SK-N-SH (cell line): ENCODE measurements around the gene PRIM2. TPM values are rescaled to one million over a fixed set of nuclear protein-coding genes. Genes with fewer than 3 reads are reported as not detected.
A peak's percentile ranks its signal among the peaks of the same experiment; 100 is the strongest.

Experiments used
- CTCF ChIA-PET: fragments of 300-600, 350-600 bp; formaldehyde crosslinking; extraction: SDS; loops from one replicate; lab custom pipeline; 2021; lab: Yijun Ruan, JAX
- POLR2A ChIA-PET: fragments of 350-600 bp; sonication (Branson Sonifier 250); formaldehyde crosslinking; extraction: SDS; loops from one replicate; lab custom pipeline; 2020; ENCODE audit warnings: antibody characterized with exemption, inconsistent platforms; lab: Yijun Ruan, JAX
- DNase-seq: peaks from one replicate; pipeline ENCODE4 v3.0.0; 2012
- H2AFZ ChIP-seq: fragments of 200-600 bp; sonication (generic); 2 replicates; pipeline ENCODE4 v1.8.1; 2016; ENCODE audit warnings: antibody characterized with exemption, mild to moderate bottlenecking, low read depth
- H3F3A ChIP-seq: fragments of 200-600 bp; sonication (generic); replicated peaks from 2 replicates; pipeline ENCODE3; 2016; ENCODE audit warnings: antibody characterized with exemption, mild to moderate bottlenecking; ENCODE audit not compliant: insufficient read depth
- H3K27ac ChIP-seq, 2 experiments: fragments of 200-500 bp in 1 of 2; fragments of 200-600 bp in 1 of 2; sonication (Bioruptor generic) in 1 of 2; sonication (generic), shearing (Covaris generic) in 1 of 2; 2 replicates each; pipeline versions ENCODE4 v1.5.1 to v1.6.1; 2014 to 2016; ENCODE audit warnings: low read depth in 2 of 2, inconsistent platforms in 1 of 2, low read length in 1 of 2, mild to moderate bottlenecking in 1 of 2, mixed read lengths in 1 of 2
- H3K27me3 ChIP-seq: fragments of 200-600 bp; sonication (generic), shearing (Covaris generic); 2 replicates; pipeline ENCODE4 v1.6.1; 2016; ENCODE audit warnings: mixed run types; ENCODE audit not compliant: insufficient read depth
- H3K36me3 ChIP-seq, 2 experiments: fragments of 200-500 bp in 1 of 2; fragments of 200-600 bp in 1 of 2; sonication (Bioruptor generic) in 1 of 2; sonication (generic) in 1 of 2; replicated peaks in 1 of 2; 2 replicates each; pipeline versions ENCODE3 to v1.5.1; 2014 to 2016; ENCODE audit warnings: low read length in 1 of 2, mild to moderate bottlenecking in 1 of 2; ENCODE audit not compliant: insufficient read depth in 2 of 2, control insufficient read depth in 1 of 2
- H3K4me1 ChIP-seq, 2 experiments: fragments of 200-500 bp in 1 of 2; fragments of 200-600 bp in 1 of 2; sonication (Bioruptor generic) in 1 of 2; sonication (generic), shearing (Covaris generic) in 1 of 2; 2 replicates each; pipeline versions ENCODE4 v1.5.1 to v1.6.1; 2014 to 2016; ENCODE audit warnings: low read depth in 1 of 2, low read length in 1 of 2, mixed run types in 1 of 2; ENCODE audit not compliant: insufficient read depth in 2 of 2, control insufficient read depth in 1 of 2
- H3K4me2 ChIP-seq: fragments of 200-600 bp; sonication (generic), shearing (Covaris generic); 2 replicates; pipeline ENCODE4 v1.6.1; 2017; ENCODE audit warnings: mixed run types
- H3K4me3 ChIP-seq, 2 experiments: fragments of 200-500 bp in 1 of 2; fragments of 200-600 bp in 1 of 2; sonication (Bioruptor generic) in 1 of 2; sonication (generic), shearing (Covaris generic) in 1 of 2; 2 replicates each; pipeline versions ENCODE4 v1.5.1 to v1.8.1; 2014 to 2016; ENCODE audit warnings: low read depth in 2 of 2, inconsistent platforms in 1 of 2, low read length in 1 of 2, mild to moderate bottlenecking in 1 of 2, mixed read lengths in 1 of 2, moderate library complexity in 1 of 2
- H3K79me2 ChIP-seq: fragments of 200-600 bp; sonication (generic); 2 replicates; pipeline ENCODE4 v1.8.1; 2017; ENCODE audit warnings: mild to moderate bottlenecking; ENCODE audit not compliant: insufficient read depth
- H3K9ac ChIP-seq: fragments of 200-600 bp; sonication (generic); 2 replicates; pipeline ENCODE4 v1.6.1; 2017; ENCODE audit warnings: mixed run types
- H3K9me2 ChIP-seq: fragments of 200-600 bp; sonication (generic); 2 replicates; pipeline ENCODE4 v1.6.1; 2017; ENCODE audit warnings: mixed run types
- H3K9me3 ChIP-seq: fragments of 200-600 bp; sonication (generic); 2 replicates; pipeline ENCODE4 v1.6.1; 2017; ENCODE audit warnings: mixed run types, mild to moderate bottlenecking, moderate library complexity
- H4K20me1 ChIP-seq: fragments of 200-600 bp; sonication (generic); 2 replicates; pipeline ENCODE4 v1.6.1; 2017; ENCODE audit warnings: mild to moderate bottlenecking, mixed run types; ENCODE audit not compliant: insufficient read depth
- ELF1 ChIP-seq: IDR thresholded peaks from 2 replicates; pipeline ENCODE4 v1.4.0; 2012
- EP300 ChIP-seq, 2 experiments: IDR thresholded peaks; 2 replicates each; pipeline versions ENCODE4 v1.4.0 to v1.6.1; 2012; ENCODE audit warnings: borderline replicate concordance in 1 of 2, low read depth in 1 of 2, low read length in 1 of 2
- FOSL2 ChIP-seq: IDR thresholded peaks from 2 replicates; pipeline ENCODE4 v1.4.0; 2012; ENCODE audit warnings: low read depth, mild to moderate bottlenecking, moderate library complexity, borderline replicate concordance
- FOXM1 ChIP-seq: IDR thresholded peaks from 2 replicates; pipeline ENCODE4 v1.4.0; 2012; ENCODE audit warnings: low read depth, mild to moderate bottlenecking
- GABPA ChIP-seq: IDR thresholded peaks from 2 replicates; pipeline ENCODE4 v1.4.0; 2012; ENCODE audit warnings: low read depth, mild to moderate bottlenecking
- JUND ChIP-seq: IDR thresholded peaks from 2 replicates; pipeline ENCODE4 v1.4.0; 2012
- MEF2A ChIP-seq: IDR thresholded peaks from 2 replicates; pipeline ENCODE4 v1.4.0; 2012; ENCODE audit warnings: low read depth, borderline replicate concordance
- MXI1 ChIP-seq: IDR thresholded peaks from 2 replicates; pipeline ENCODE4 v1.6.1; 2012; ENCODE audit warnings: mild to moderate bottlenecking, low read depth, low read length, improper control_type of control experiment
- NFIC ChIP-seq: IDR thresholded peaks from 2 replicates; pipeline ENCODE4 v1.4.0; 2012; ENCODE audit warnings: borderline replicate concordance
- POLR2AphosphoS5 ChIP-seq: IDR thresholded peaks from 2 replicates; pipeline ENCODE4 v1.6.1; 2012; ENCODE audit warnings: low read depth, low read length
- RCOR1 ChIP-seq: fragments of 150-350 bp; IDR thresholded peaks from 2 replicates; pipeline ENCODE4 v1.6.1; 2017; ENCODE audit warnings: antibody characterized with exemption, low read length
- RXRA ChIP-seq: IDR thresholded peaks from 2 replicates; pipeline ENCODE4 v1.4.0; 2012; ENCODE audit warnings: low read depth, mild to moderate bottlenecking, borderline replicate concordance
- SIN3A ChIP-seq: IDR thresholded peaks from 2 replicates; pipeline ENCODE4 v1.6.1; 2012; ENCODE audit warnings: low read depth, mild to moderate bottlenecking, low read length, moderate library complexity, borderline replicate concordance
- SMC3 ChIP-seq: IDR thresholded peaks from 2 replicates; pipeline ENCODE4 v1.6.1; 2012; ENCODE audit warnings: low read depth, low read length, improper control_type of control experiment
- TCF12 ChIP-seq: IDR thresholded peaks from 2 replicates; pipeline ENCODE4 v1.4.0; 2012
- TEAD4 ChIP-seq: IDR thresholded peaks from 2 replicates; pipeline ENCODE4 v1.4.0; 2012; ENCODE audit warnings: mild to moderate bottlenecking, borderline replicate concordance; ENCODE audit not compliant: insufficient read depth
- YY1 ChIP-seq: IDR thresholded peaks from 2 replicates; pipeline ENCODE4 v1.4.0; 2012; ENCODE audit warnings: low read depth, mild to moderate bottlenecking
- WGBS: methylation state at CpG from one replicate; pipeline ENCODE4 v1.1.6; 2017; ENCODE audit warnings: low lambda C conversion rate; 5-methylcytosine and 5-hydroxymethylcytosine counted together
- polyA plus RNA-seq, 3 experiments: library from polyadenylated mRNA; depleted of rRNA; stranded (reverse); fragments of >200 nt; gene quantifications; 2 replicates each; pipeline ENCODE4 v1.2.3, GENCODE V29; 2012
- TF ChIP-seq, protein P1 (sequence below): IDR thresholded peaks from 2 replicates; pipeline ENCODE4; 2012
- TF ChIP-seq, protein P2 (sequence below): fragments of 150-350 bp; IDR thresholded peaks from 2 replicates; pipeline ENCODE4 v1.6.1; 2016; ENCODE audit warnings: mild to moderate bottlenecking, low read depth, low read length
- TF ChIP-seq, protein P3 (sequence below): IDR thresholded peaks from 2 replicates; pipeline ENCODE4 v1.4.0; 2012; ENCODE audit warnings: low read depth, borderline replicate concordance
- TF ChIP-seq, protein P4 (sequence below): IDR thresholded peaks from 2 replicates; pipeline ENCODE4 v1.4.0; 2012; ENCODE audit warnings: low read depth

Gene PRIM2
- polyA plus RNA-seq, 1 of the 3 experiments (the other 2 are of a cell fraction): 14.1 TPM

DNA sequence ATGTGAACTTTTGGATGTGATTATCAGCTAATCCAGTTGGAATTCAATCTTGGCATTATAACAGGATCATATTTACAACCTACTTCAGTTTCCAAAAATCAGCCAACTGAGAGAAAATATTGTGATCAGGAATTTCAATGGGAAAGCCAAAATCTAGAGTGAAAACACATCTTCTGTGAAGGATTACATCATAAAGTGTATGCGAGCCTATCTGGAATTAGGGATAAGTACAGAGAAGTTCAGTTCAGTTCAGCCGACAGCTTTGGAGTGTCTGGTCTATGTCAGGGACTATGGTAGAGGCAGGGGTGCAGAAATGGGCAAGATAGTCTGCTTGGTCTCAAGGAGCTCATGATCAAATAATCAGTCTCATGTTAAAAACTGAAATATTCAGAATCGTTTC is 12.3 kb upstream of the PRIM2 start:
- Histone ChIP-seq H3K4me2 (peak overlapping the region; percentile 53), H3K27me3 (no peaks in the 10 kb centered on the region), H4K20me1 (no peaks in the 10 kb centered on the region), H3K36me3 (no peaks in the 10 kb centered on the region), H3K4me3 (no peak overlapping the region), H3K27ac (peak overlapping the region; percentile 87 to 91; a peak in 3 of 4 replicates), H3F3A (peaks cover 14% of the 10 kb centered on the region), H3K79me2 (no peaks in the 10 kb centered on the region), H3K9me2 (no peaks in the 10 kb centered on the region), H2AFZ (peak overlapping the region; percentile 63; the same call in 1 of the 2 replicates), H3K9ac (peak overlapping the region; percentile 54), H3K4me1 (peaks cover 3 to 31% of the 10 kb centered on the region in 2 experiments; a peak in 3 of 4 replicates), H3K9me3 (no peaks in the 10 kb centered on the region)
- DNase-seq: no peak
- POLR2A ChIA-PET: no interaction called here
- CTCF ChIA-PET: interaction anchor here (0.6 to 1.9 kb wide), 6 partner anchors 11 to 403 kb away, joined by 3 to 13 read pairs (median 4); partner anchors contain the start of gene PRIM2
- 0 out of 2 replicates have a peak, but pooled peaks have one; percentile 31 for TF ChIP-seq TEAD4
- TF ChIP-seq, protein P1, sequence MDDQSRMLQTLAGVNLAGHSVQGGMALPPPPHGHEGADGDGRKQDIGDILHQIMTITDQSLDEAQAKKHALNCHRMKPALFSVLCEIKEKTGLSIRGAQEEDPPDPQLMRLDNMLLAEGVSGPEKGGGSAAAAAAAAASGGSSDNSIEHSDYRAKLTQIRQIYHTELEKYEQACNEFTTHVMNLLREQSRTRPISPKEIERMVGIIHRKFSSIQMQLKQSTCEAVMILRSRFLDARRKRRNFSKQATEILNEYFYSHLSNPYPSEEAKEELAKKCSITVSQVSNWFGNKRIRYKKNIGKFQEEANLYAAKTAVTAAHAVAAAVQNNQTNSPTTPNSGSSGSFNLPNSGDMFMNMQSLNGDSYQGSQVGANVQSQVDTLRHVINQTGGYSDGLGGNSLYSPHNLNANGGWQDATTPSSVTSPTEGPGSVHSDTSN: peak; percentile 83
- TF ChIP-seq, protein P2, sequence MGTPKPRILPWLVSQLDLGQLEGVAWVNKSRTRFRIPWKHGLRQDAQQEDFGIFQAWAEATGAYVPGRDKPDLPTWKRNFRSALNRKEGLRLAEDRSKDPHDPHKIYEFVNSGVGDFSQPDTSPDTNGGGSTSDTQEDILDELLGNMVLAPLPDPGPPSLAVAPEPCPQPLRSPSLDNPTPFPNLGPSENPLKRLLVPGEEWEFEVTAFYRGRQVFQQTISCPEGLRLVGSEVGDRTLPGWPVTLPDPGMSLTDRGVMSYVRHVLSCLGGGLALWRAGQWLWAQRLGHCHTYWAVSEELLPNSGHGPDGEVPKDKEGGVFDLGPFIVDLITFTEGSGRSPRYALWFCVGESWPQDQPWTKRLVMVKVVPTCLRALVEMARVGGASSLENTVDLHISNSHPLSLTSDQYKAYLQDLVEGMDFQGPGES: no peak
- 0 out of 2 replicates have a peak, but pooled peaks have one; percentile 41 for TF ChIP-seq POLR2AphosphoS5
- no peak for TF ChIP-seq ELF1
- peak; percentile 94 for TF ChIP-seq TCF12
- TF ChIP-seq EP300 (IDR thresholded peaks at IDR 0.05; ENCODE audit: borderline replicate concordance in 1 of 2, low read depth in 1 of 2, low read length in 1 of 2): peak; percentile 65 to 70; a peak in 3 of 4 replicates
- TF ChIP-seq GABPA: no peak
- peak; percentile 41; the same call in 1 of the 2 replicates for TF ChIP-seq NFIC
- TF ChIP-seq JUND: peak; percentile 36; the same call in 1 of the 2 replicates
- WGBS: 13% methylated on average over 3 of the region's 3 CpGs

DNA sequence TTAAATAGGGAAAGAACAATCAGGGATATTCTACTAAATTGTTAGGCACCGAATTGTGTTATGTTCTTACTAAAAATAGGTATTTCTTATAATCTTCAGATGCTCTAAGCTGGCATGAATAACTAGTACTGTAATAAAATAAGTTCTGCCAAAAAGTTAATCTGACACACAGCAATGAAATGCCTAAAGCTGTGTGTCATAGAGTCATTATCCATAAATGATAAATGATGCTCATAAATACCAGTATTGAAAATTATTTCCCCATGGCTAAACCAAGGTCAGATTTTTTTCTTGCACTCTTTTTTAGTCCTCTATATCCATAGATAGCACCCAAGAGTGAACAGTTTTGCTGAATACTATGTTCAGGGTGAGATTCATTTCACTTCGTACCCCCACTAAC is 11.7 kb upstream of the PRIM2 start:
- ChIA-PET POLR2A (no interaction called here), CTCF (interaction anchor here (0.8 to 1.9 kb wide), 5 partner anchors 10 to 403 kb away, joined by 3 to 13 read pairs (median 5); partner anchors contain the start of gene PRIM2)
- Histone ChIP-seq H3K4me1 (peaks cover 3 to 31% of the 10 kb centered on the region in 2 experiments; a peak in 3 of 4 replicates), H3K4me2 (peak overlapping the region; percentile 53; the same call in 1 of the 2 replicates), H3K27ac (peak overlapping the region; percentile 87 to 91; a peak in 3 of 4 replicates), H3F3A (peaks cover 14% of the 10 kb centered on the region), H4K20me1 (no peaks in the 10 kb centered on the region), H3K79me2 (no peaks in the 10 kb centered on the region), H3K9ac (peak overlapping the region; percentile 54), H3K9me2 (no peaks in the 10 kb centered on the region), H3K9me3 (no peaks in the 10 kb centered on the region), H3K36me3 (no peaks in the 10 kb centered on the region), H3K4me3 (no peak overlapping the region), H2AFZ (no peak overlapping the region; the same call in 1 of the 2 replicates), H3K27me3 (no peaks in the 10 kb centered on the region)
- DNase-seq: no peak
- peak; percentile 48; the same call in 1 of the 2 replicates for TF ChIP-seq POLR2AphosphoS5
- TF ChIP-seq TEAD4: peak; percentile 75; the same call in 1 of the 2 replicates
- TF ChIP-seq RXRA: 0 out of 2 replicates have a peak, but pooled peaks have one; percentile 59
- TF ChIP-seq, protein P3, sequence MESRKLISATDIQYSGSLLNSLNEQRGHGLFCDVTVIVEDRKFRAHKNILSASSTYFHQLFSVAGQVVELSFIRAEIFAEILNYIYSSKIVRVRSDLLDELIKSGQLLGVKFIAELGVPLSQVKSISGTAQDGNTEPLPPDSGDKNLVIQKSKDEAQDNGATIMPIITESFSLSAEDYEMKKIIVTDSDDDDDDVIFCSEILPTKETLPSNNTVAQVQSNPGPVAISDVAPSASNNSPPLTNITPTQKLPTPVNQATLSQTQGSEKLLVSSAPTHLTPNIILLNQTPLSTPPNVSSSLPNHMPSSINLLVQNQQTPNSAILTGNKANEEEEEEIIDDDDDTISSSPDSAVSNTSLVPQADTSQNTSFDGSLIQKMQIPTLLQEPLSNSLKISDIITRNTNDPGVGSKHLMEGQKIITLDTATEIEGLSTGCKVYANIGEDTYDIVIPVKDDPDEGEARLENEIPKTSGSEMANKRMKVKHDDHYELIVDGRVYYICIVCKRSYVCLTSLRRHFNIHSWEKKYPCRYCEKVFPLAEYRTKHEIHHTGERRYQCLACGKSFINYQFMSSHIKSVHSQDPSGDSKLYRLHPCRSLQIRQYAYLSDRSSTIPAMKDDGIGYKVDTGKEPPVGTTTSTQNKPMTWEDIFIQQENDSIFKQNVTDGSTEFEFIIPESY: no peak
- TF ChIP-seq FOXM1: peak; percentile 40; the same call in 1 of the 2 replicates
- TF ChIP-seq MEF2A: peak; percentile 86
- peak; percentile 78 for TF ChIP-seq NFIC
- TF ChIP-seq MXI1: no peak
- TF ChIP-seq FOSL2: peak; percentile 73; the same call in 1 of the 2 replicates
- TF ChIP-seq, protein P1: peak; percentile 86
- no peak for TF ChIP-seq RCOR1
- TF ChIP-seq, protein P4, sequence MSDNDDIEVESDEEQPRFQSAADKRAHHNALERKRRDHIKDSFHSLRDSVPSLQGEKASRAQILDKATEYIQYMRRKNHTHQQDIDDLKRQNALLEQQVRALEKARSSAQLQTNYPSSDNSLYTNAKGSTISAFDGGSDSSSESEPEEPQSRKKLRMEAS: no peak
- TF ChIP-seq TCF12: peak; percentile 86
- TF ChIP-seq SMC3: no peak
- peak; percentile 69; the same call in 1 of the 2 replicates for TF ChIP-seq JUND
- TF ChIP-seq EP300 (IDR thresholded peaks at IDR 0.05; ENCODE audit: borderline replicate concordance in 1 of 2, low read depth in 1 of 2, low read length in 1 of 2): peak in 1 of 2 experiments; percentile 83; a peak in 2 of 4 replicates
- TF ChIP-seq SIN3A: no peak
- no peak for TF ChIP-seq YY1
- 47% methylated on average over 2 of the region's 2 CpGs for WGBS
